Body of pancreas (tissue), 4 donors: ENCODE results near the gene CFAP92.

Experiments
- CTCF ChIP-seq, 7 experiments: fragments of 450-650 bp in 4 of 7; fragments of 200-600 bp in 3 of 7; sonication (generic) in 3 of 7; IDR thresholded peaks; one replicate each; pipeline ENCODE4 v1.5.1; 2016 to 2019; ENCODE audit warnings: antibody characterized with exemption in 7 of 7
- POLR2A ChIP-seq, 3 donors: fragments of 450-650 bp; IDR thresholded peaks; one replicate each; pipeline ENCODE4 v1.6.1; 2016; ENCODE audit warnings: antibody characterized with exemption in 3 of 3, mild to moderate bottlenecking in 2 of 3

- TF ChIP-seq CTCF (IDR thresholded peaks at IDR 0.05) = no peak
- no peak for TF ChIP-seq POLR2A (IDR thresholded peaks at IDR 0.05)
These were observed 129.5 kb downstream of the CFAP92 start for GRCh38 chr3:128864351-128864811.
